IMR-90 (cell line): ENCODE results near the gene MTF2. TPM values are rescaled to one million over a fixed set of nuclear protein-coding genes. Genes with fewer than 3 reads are reported as not detected.

Experiments
- ATAC-seq: fragments of 200-7000 bp; cut with Tn5 transposase; 2 replicates; pipeline ENCODE4 v1.9.1; 2020; ENCODE audit warnings: low read depth, mild to moderate bottlenecking, moderate library complexity
- BruUV-seq: library from RNA; stranded (reverse); fragments of 400-500 nt; replicated peaks from 2 replicates; lab custom pipeline; 2021; lab: Mats Ljungman, UMichigan
- CTCF ChIA-PET: fragments of 300-600 bp; formaldehyde crosslinking; extraction: SDS; loops from one replicate; lab custom pipeline; 2021; ENCODE audit warnings: antibody characterized with exemption; lab: Yijun Ruan, JAX
- POLR2A ChIA-PET: fragments of 300-600 bp; sonication (Branson Sonifier 250); formaldehyde crosslinking; loops from one replicate; lab custom pipeline; 2022; ENCODE audit warnings: antibody characterized with exemption; ENCODE audit not compliant: unreplicated experiment; lab: Charles Lee
- DNase-seq: peaks from one replicate; pipeline ENCODE4 v3.0.0; 2013
- H2AFZ ChIP-seq: replicated peaks from 2 replicates; pipeline ENCODE3; 2013; ENCODE audit warnings: low read length, mild to moderate bottlenecking; ENCODE audit not compliant: poor library complexity
- H2AK5ac ChIP-seq: 2 replicates; pipeline ENCODE4 v1.6.1; 2013; ENCODE audit warnings: low read depth, low read length, inconsistent platforms
- H2AK9ac ChIP-seq: replicated peaks from 2 replicates; pipeline ENCODE3; 2013; ENCODE audit warnings: mild to moderate bottlenecking, low read depth, low read length, moderate library complexity; ENCODE audit not compliant: poor library complexity
- H2BK120ac ChIP-seq: 2 replicates; pipeline ENCODE4 v1.6.1; 2013; ENCODE audit warnings: low read depth, low read length, inconsistent platforms
- H2BK15ac ChIP-seq: 3 replicates; pipeline ENCODE4 v1.6.1; 2013; ENCODE audit warnings: low read depth, low read length, inconsistent platforms
- H2BK20ac ChIP-seq: 2 replicates; pipeline ENCODE4 v1.6.1; 2013; ENCODE audit warnings: low read depth, mild to moderate bottlenecking, inconsistent platforms, low read length, moderate library complexity
- H2BK5ac ChIP-seq: 2 replicates; pipeline ENCODE4 v1.6.1; 2013; ENCODE audit warnings: mild to moderate bottlenecking, low read depth, low read length, inconsistent platforms; ENCODE audit not compliant: poor library complexity, severe bottlenecking
- H3K14ac ChIP-seq: replicated peaks from 2 replicates; pipeline ENCODE4 v1.6.1; 2013; ENCODE audit warnings: low read depth, low read length, inconsistent platforms
- H3K18ac ChIP-seq: 2 replicates; pipeline ENCODE4 v1.6.1; 2013; ENCODE audit warnings: low read depth, low read length, control low read depth
- H3K23ac ChIP-seq: 2 replicates; pipeline ENCODE4 v1.6.1; 2013; ENCODE audit warnings: low read depth, low read length, inconsistent platforms
- H3K27ac ChIP-seq: 2 replicates; pipeline ENCODE4 v1.5.1; 2013; ENCODE audit warnings: mild to moderate bottlenecking, control low read depth, low read length; ENCODE audit not compliant: insufficient read depth
- H3K27me3 ChIP-seq: 2 replicates; pipeline ENCODE4 v1.6.1; 2013; ENCODE audit warnings: low read length; ENCODE audit not compliant: control insufficient read depth, insufficient read depth
- H3K36me3 ChIP-seq: 2 replicates; pipeline ENCODE4 v1.6.1; 2013; ENCODE audit warnings: low read length, mixed read lengths; ENCODE audit not compliant: control insufficient read depth, insufficient read depth
- H3K4ac ChIP-seq: 2 replicates; pipeline ENCODE4 v1.6.1; 2013; ENCODE audit warnings: low read depth, low read length, inconsistent platforms
- H3K4me1 ChIP-seq: 2 replicates; pipeline ENCODE4 v1.6.1; 2013; ENCODE audit warnings: low read length, mixed read lengths; ENCODE audit not compliant: control insufficient read depth, insufficient read depth
- H3K4me2 ChIP-seq: 2 replicates; pipeline ENCODE4 v1.6.1; 2013; ENCODE audit warnings: low read depth, mild to moderate bottlenecking, control low read depth, low read length, moderate library complexity
- H3K4me3 ChIP-seq: 2 replicates; pipeline ENCODE4 v1.5.1; 2013; ENCODE audit warnings: low read depth, mild to moderate bottlenecking, control low read depth, low read length, moderate library complexity; ENCODE audit not compliant: insufficient read depth
- H3K56ac ChIP-seq: 2 replicates; pipeline ENCODE4 v1.6.1; 2013; ENCODE audit warnings: low read length, inconsistent platforms; ENCODE audit not compliant: insufficient read depth; ENCODE audit errors: extremely low read depth
- H3K79me1 ChIP-seq, 2 experiments: 2 replicates each; pipeline ENCODE4 v1.6.1; 2013; ENCODE audit warnings: low read length in 2 of 2, inconsistent platforms in 1 of 2, low read depth in 1 of 2
- H3K9ac ChIP-seq: 2 replicates; pipeline ENCODE4 v1.6.1; 2013; ENCODE audit warnings: low read depth, low read length, control low read depth
- H3K9me1 ChIP-seq: 2 replicates; pipeline ENCODE4 v1.6.1; 2013; ENCODE audit warnings: low read length, inconsistent platforms; ENCODE audit not compliant: insufficient read depth
- H3K9me3 ChIP-seq: 2 replicates; pipeline ENCODE4 v1.6.1; 2013; ENCODE audit warnings: low read length; ENCODE audit not compliant: control insufficient read depth, insufficient read depth
- H4K20me1 ChIP-seq: 2 replicates; pipeline ENCODE4 v1.6.1; 2013; ENCODE audit warnings: low read length, inconsistent platforms; ENCODE audit not compliant: insufficient read depth
- H4K5ac ChIP-seq: 2 replicates; pipeline ENCODE4 v1.6.1; 2013; ENCODE audit warnings: mild to moderate bottlenecking, low read depth, low read length, control low read depth
- H4K8ac ChIP-seq, 2 experiments: 2 replicates each; pipeline ENCODE4 v1.6.1; 2013; ENCODE audit warnings: low read depth in 2 of 2, low read length in 2 of 2, control low read depth in 1 of 2, inconsistent platforms in 1 of 2
- H4K91ac ChIP-seq: 2 replicates; pipeline ENCODE4 v1.6.1; 2013; ENCODE audit warnings: low read depth, low read length, inconsistent platforms; ENCODE audit not compliant: insufficient read depth
- BHLHE40 ChIP-seq: fragments of 150-350 bp; IDR thresholded peaks from 2 replicates; pipeline ENCODE4 v1.6.1; 2016; ENCODE audit warnings: mild to moderate bottlenecking, low read depth, low read length
- CEBPB ChIP-seq: IDR thresholded peaks from 2 replicates; pipeline ENCODE4 v1.6.1; 2012; ENCODE audit warnings: low read depth, low read length, improper control_type of control experiment
- CHD1 ChIP-seq: IDR thresholded peaks from 2 replicates; pipeline ENCODE4 v1.6.1; 2012; ENCODE audit warnings: low read depth, low read length, improper control_type of control experiment
- FOS ChIP-seq: fragments of 150-350 bp; IDR thresholded peaks from 2 replicates; pipeline ENCODE4 v1.6.1; 2016; ENCODE audit warnings: low read depth, low read length
- MAFK ChIP-seq: IDR thresholded peaks from 2 replicates; pipeline ENCODE4 v1.6.1; 2012; ENCODE audit warnings: low read depth, low read length, improper control_type of control experiment
- MAZ ChIP-seq: IDR thresholded peaks from 2 replicates; pipeline ENCODE4 v1.6.1; 2012; ENCODE audit warnings: low read depth, mild to moderate bottlenecking, low read length, improper control_type of control experiment, moderate library complexity, borderline replicate concordance
- MXI1 ChIP-seq: IDR thresholded peaks from 2 replicates; pipeline ENCODE4 v1.6.1; 2012; ENCODE audit warnings: low read depth, mild to moderate bottlenecking, low read length, moderate library complexity, borderline replicate concordance
- NFE2L2 ChIP-seq: fragments of 150-350 bp; IDR thresholded peaks from 2 replicates; pipeline ENCODE4 v1.6.1; 2016; ENCODE audit warnings: low read depth, mild to moderate bottlenecking, low read length
- POLR2A ChIP-seq: IDR thresholded peaks from 2 replicates; pipeline ENCODE4 v1.6.1; 2012; ENCODE audit warnings: mild to moderate bottlenecking, low read depth, low read length
- RCOR1 ChIP-seq: IDR thresholded peaks from 2 replicates; pipeline ENCODE4 v1.6.1; 2012; ENCODE audit warnings: mild to moderate bottlenecking, low read length, improper control_type of control experiment; ENCODE audit not compliant: insufficient replicate concordance
- RFX5 ChIP-seq: IDR thresholded peaks from 2 replicates; pipeline ENCODE4 v1.8.0; 2012; ENCODE audit warnings: low read depth, mild to moderate bottlenecking, low read length, moderate library complexity
- SMC3 ChIP-seq: fragments of 150-350 bp; IDR thresholded peaks from 2 replicates; pipeline ENCODE4 v1.6.1; 2016; ENCODE audit warnings: low read depth, mild to moderate bottlenecking, antibody characterized with exemption, low read length, moderate library complexity
- dilution Hi-C: fragments of 300-500 bp; cut with HindIII; formaldehyde crosslinking; loops from one replicate; pipeline ENCODE4 v1.14.3; 2018; ENCODE audit warnings: low sequenced_read_pairs; ENCODE audit not compliant: unreplicated experiment
- in situ Hi-C: fragments of 300-500 bp; cut with MboI; formaldehyde crosslinking; loops from 3 replicates; pipeline ENCODE4 v1.14.3; 2019; ENCODE audit warnings: low sequenced_read_pairs, inconsistent platforms, mixed read lengths
- intact Hi-C: fragments of 100-400 bp; cut with micrococcal nuclease; formaldehyde crosslinking; loops from 2 replicates; pipeline ENCODE4 v1.10.0; 2022
- polyA plus RNA-seq, 3 experiments: library from polyadenylated mRNA; depleted of rRNA; stranded (reverse); fragments of >200 nt; gene quantifications; 2 replicates each; pipeline ENCODE4 v1.2.3, GENCODE V29; 2012; ENCODE audit warnings: low replicate concordance in 1 of 3
- total RNA-seq: library from RNA; depleted of rRNA; stranded (reverse); fragments of >200 nt; gene quantifications from 2 replicates; pipeline ENCODE4 v1.2.3, GENCODE V29; 2012
- TF ChIP-seq, protein P1 (sequence below): conservative IDR thresholded peaks from 2 replicates; pipeline ENCODE4 v1.5.1; 2012; ENCODE audit warnings: mild to moderate bottlenecking, low read depth, low read length, improper control_type of control experiment
- TF ChIP-seq, protein P2 (sequence below): fragments of 150-350 bp; IDR thresholded peaks from 2 replicates; pipeline ENCODE4 v1.6.1; 2017; ENCODE audit warnings: mild to moderate bottlenecking, antibody characterized with exemption, low read length, low read depth
- TF ChIP-seq, protein P3 (sequence below): fragments of 150-350 bp; IDR thresholded peaks from 2 replicates; pipeline ENCODE4 v1.6.1; 2016; ENCODE audit warnings: low read depth, mild to moderate bottlenecking, low read length, moderate library complexity, borderline replicate concordance

MTF2 gene
- total and polyA plus RNA-seq, 2 of the 4 experiments (the other 2 are of a cell fraction), result 10.6 to 39.8 TPM

DNA sequence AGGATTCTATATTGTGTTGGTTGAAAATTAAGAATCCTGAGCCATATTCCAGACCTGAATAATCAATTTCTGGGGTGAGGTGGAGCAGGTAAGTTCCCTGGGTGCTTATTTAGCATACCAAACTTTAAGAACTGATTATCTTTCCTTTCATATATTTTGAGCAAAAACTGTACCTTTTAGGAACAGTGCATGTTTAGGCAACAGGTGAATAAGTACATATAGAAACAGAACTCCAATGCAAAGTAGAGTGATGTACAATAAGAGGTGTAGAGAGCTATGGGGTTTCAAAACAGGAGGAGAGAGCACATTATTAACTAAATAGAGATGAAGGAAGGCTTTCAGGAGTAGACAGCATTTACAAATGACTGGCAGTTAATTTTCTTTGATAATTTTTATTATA, 72.4 kb downstream of the MTF2 start:
- ChIA-PET POLR2A (no interaction called here), CTCF (no interaction called here)
- Histone ChIP-seq H3K4me1 (no peaks in the 10 kb centered on the region), H2BK5ac (no peak overlapping the region), H3K4me2 (no peak overlapping the region), H2BK20ac (no peak overlapping the region), H2AK5ac (no peak overlapping the region), H3K9me3 (no peaks in the 10 kb centered on the region), H3K36me3 (peaks cover 16% of the 10 kb centered on the region), H3K79me1 (peaks cover 17 to 36% of the 10 kb centered on the region in 2 experiments; a peak in 3 of 4 replicates), H4K20me1 (no peaks in the 10 kb centered on the region; the same call in 1 of the 2 replicates), H3K27ac (no peak overlapping the region), H2BK15ac (no peak overlapping the region), H3K56ac (no peak overlapping the region), H2AK9ac (no peak overlapping the region), H3K23ac (no peak overlapping the region), H3K18ac (no peak overlapping the region), H4K8ac (no peak overlapping the region), H4K5ac (no peak overlapping the region), H3K4me3 (no peak overlapping the region), H3K9me1 (peaks cover 6% of the 10 kb centered on the region; the same call in 1 of the 2 replicates), H2AFZ (no peak overlapping the region), H3K27me3 (no peaks in the 10 kb centered on the region), H3K9ac (no peak overlapping the region), H4K91ac (no peak overlapping the region), H3K4ac (no peak overlapping the region), H2BK120ac (no peak overlapping the region), H3K14ac (no peak overlapping the region)
- BruUV-seq, result no TSS peak
- TF ChIP-seq RCOR1, result no peak
- TF ChIP-seq, protein P1, sequence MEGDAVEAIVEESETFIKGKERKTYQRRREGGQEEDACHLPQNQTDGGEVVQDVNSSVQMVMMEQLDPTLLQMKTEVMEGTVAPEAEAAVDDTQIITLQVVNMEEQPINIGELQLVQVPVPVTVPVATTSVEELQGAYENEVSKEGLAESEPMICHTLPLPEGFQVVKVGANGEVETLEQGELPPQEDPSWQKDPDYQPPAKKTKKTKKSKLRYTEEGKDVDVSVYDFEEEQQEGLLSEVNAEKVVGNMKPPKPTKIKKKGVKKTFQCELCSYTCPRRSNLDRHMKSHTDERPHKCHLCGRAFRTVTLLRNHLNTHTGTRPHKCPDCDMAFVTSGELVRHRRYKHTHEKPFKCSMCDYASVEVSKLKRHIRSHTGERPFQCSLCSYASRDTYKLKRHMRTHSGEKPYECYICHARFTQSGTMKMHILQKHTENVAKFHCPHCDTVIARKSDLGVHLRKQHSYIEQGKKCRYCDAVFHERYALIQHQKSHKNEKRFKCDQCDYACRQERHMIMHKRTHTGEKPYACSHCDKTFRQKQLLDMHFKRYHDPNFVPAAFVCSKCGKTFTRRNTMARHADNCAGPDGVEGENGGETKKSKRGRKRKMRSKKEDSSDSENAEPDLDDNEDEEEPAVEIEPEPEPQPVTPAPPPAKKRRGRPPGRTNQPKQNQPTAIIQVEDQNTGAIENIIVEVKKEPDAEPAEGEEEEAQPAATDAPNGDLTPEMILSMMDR, result no peak
- TF ChIP-seq, protein P2, sequence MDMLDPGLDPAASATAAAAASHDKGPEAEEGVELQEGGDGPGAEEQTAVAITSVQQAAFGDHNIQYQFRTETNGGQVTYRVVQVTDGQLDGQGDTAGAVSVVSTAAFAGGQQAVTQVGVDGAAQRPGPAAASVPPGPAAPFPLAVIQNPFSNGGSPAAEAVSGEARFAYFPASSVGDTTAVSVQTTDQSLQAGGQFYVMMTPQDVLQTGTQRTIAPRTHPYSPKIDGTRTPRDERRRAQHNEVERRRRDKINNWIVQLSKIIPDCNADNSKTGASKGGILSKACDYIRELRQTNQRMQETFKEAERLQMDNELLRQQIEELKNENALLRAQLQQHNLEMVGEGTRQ, result no peak
- no peak for TF ChIP-seq CEBPB
- TF ChIP-seq NFE2L2, result no peak
- no peak for TF ChIP-seq POLR2A
- no peak for TF ChIP-seq MAFK
- TF ChIP-seq SMC3, result no peak
- TF ChIP-seq BHLHE40, result no peak
- TF ChIP-seq MXI1, result no peak
- no peak for TF ChIP-seq RFX5
- TF ChIP-seq FOS, result no peak
- TF ChIP-seq, protein P3, sequence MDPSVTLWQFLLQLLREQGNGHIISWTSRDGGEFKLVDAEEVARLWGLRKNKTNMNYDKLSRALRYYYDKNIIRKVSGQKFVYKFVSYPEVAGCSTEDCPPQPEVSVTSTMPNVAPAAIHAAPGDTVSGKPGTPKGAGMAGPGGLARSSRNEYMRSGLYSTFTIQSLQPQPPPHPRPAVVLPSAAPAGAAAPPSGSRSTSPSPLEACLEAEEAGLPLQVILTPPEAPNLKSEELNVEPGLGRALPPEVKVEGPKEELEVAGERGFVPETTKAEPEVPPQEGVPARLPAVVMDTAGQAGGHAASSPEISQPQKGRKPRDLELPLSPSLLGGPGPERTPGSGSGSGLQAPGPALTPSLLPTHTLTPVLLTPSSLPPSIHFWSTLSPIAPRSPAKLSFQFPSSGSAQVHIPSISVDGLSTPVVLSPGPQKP, result no peak
- TF ChIP-seq CHD1, result no peak
- TF ChIP-seq MAZ, result no peak
- DNase-seq (no peak), ATAC-seq (no peak)
- in situ Hi-C loops, result no loop called here
- intact Hi-C loops, result no loop called here
- dilution Hi-C loops, result no loop called here
